Panc1 (cell line): Measurements from ENCODE around the gene SPATA18. TPM values are rescaled to one million over a fixed set of nuclear protein-coding genes. Genes with fewer than 3 reads are reported as not detected.

Experiments
- ATAC-seq: fragments of 200-7000 bp; cut with Tn5 transposase; 2 replicates; pipeline ENCODE4 v1.9.1; 2020; ENCODE audit warnings: mild to moderate bottlenecking, moderate library complexity
- BruUV-seq: library from RNA; stranded (reverse); fragments of 400-500 nt; replicated peaks from 2 replicates; lab custom pipeline; 2021; lab: Mats Ljungman, UMichigan
- CTCF ChIA-PET: fragments of 300-600 bp; sonication (Branson Sonifier 250); formaldehyde crosslinking; loops from one replicate; lab custom pipeline; 2022; ENCODE audit warnings: antibody characterized with exemption; lab: Charles Lee
- POLR2A ChIA-PET: fragments of 300-600 bp; sonication (Branson Sonifier 250); formaldehyde crosslinking; loops from one replicate; lab custom pipeline; 2022; ENCODE audit warnings: antibody characterized with exemption; lab: Charles Lee
- DNase-seq: peaks from one replicate; pipeline ENCODE4 v3.0.0-alpha.2; 2010; ENCODE audit warnings: low read depth, low spot score
- H3K27ac ChIP-seq: 2 replicates; pipeline ENCODE4 v1.5.1; 2011; ENCODE audit warnings: mild to moderate bottlenecking, low read length, inconsistent platforms
- H3K27me3 ChIP-seq: fragments of 200-500 bp; sonication (Bioruptor generic); 2 replicates; pipeline ENCODE4 v1.6.0; 2014; ENCODE audit warnings: low read length, inconsistent platforms; ENCODE audit not compliant: control insufficient read depth, insufficient read depth
- H3K36me3 ChIP-seq: fragments of 200-500 bp; sonication (Bioruptor generic); 2 replicates; pipeline ENCODE4 v1.5.1; 2014; ENCODE audit warnings: inconsistent platforms, mild to moderate bottlenecking, low read length, moderate library complexity; ENCODE audit not compliant: control insufficient read depth, insufficient read depth
- H3K4me1 ChIP-seq: 2 replicates; pipeline ENCODE4 v1.5.1; 2011; ENCODE audit warnings: inconsistent platforms, mild to moderate bottlenecking, low read length, moderate library complexity; ENCODE audit not compliant: control insufficient read depth, insufficient read depth
- H3K4me3 ChIP-seq, 2 experiments: 2 replicates each; pipeline ENCODE4 v1.5.1; 2011 to 2012; ENCODE audit warnings: low read depth in 2 of 2, low read length in 2 of 2, mild to moderate bottlenecking in 2 of 2, inconsistent platforms in 1 of 2, moderate library complexity in 1 of 2
- H3K9me3 ChIP-seq: fragments of 200-500 bp; sonication (Bioruptor generic); 2 replicates; pipeline ENCODE4 v1.5.1; 2014; ENCODE audit warnings: low read depth, mild to moderate bottlenecking, inconsistent platforms, low read length, moderate library complexity; ENCODE audit not compliant: control insufficient read depth, insufficient read depth
- POLR2AphosphoS5 ChIP-seq: IDR thresholded peaks from 2 replicates; pipeline ENCODE4 v1.6.1; 2012; ENCODE audit warnings: mild to moderate bottlenecking, low read depth, low read length, moderate library complexity
- SIN3A ChIP-seq: IDR thresholded peaks from 2 replicates; pipeline ENCODE4 v1.6.1; 2012; ENCODE audit warnings: low read depth, mild to moderate bottlenecking, low read length, moderate library complexity, borderline replicate concordance; ENCODE audit not compliant: insufficient read depth
- TCF7L2 ChIP-seq: IDR thresholded peaks from 2 replicates; pipeline ENCODE4 v1.6.1; 2011; ENCODE audit warnings: mild to moderate bottlenecking, low read depth, low read length, inconsistent platforms
- in situ Hi-C: cut with HindIII; loops from 2 replicates; pipeline ENCODE4 v1.10.0; 2016; ENCODE audit warnings: low sequenced_read_pairs, low pct_unique_long_range_greater_than_20kb
- intact Hi-C: fragments of 100-400 bp; cut with micrococcal nuclease; formaldehyde crosslinking; loops from one replicate; pipeline ENCODE4 v1.10.0; 2022; ENCODE audit not compliant: unreplicated experiment
- total RNA-seq: library from RNA; stranded (reverse); gene quantifications from one replicate; pipeline ENCODE4 v1.2.1, GENCODE V29; 2021; ENCODE audit not compliant: unreplicated experiment
- TF ChIP-seq, protein P1 (sequence below): fragments of 450-650 bp; IDR thresholded peaks from 2 replicates; pipeline ENCODE4 v1.5.1; 2017; ENCODE audit warnings: mild to moderate bottlenecking
- TF ChIP-seq, protein P2 (sequence below), 2 experiments: IDR thresholded peaks; 2 replicates each; pipeline ENCODE4 v1.6.1; 2011 to 2012; ENCODE audit warnings: low read depth in 2 of 2, control low read depth in 1 of 2, low read length in 1 of 2, mild to moderate bottlenecking in 1 of 2, moderate library complexity in 1 of 2; ENCODE audit not compliant: insufficient read depth in 1 of 2

SPATA18 gene
- total RNA-seq, 1 experiment from 2014 or later: 0.39 TPM

DNA sequence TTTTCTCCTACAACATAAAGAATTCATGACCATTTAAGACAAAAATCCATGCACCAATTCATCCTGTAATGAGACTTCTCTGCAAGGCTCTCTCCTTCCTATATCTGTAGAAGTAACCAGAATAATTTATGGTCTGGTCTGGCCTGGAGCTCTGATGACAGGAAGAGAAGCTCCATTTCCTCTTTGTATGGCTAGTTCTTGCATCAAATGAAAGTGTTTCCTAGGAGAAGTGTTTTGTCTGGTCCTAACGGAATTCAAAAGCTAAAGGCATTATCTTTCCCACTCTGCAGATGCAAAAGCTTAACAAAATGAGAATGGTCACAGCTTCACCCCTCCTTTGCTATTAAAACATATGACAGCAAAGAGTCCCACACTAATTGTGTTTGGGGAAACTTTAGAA is 55.1 kb downstream of the SPATA18 start:
- TF ChIP-seq, protein P1, sequence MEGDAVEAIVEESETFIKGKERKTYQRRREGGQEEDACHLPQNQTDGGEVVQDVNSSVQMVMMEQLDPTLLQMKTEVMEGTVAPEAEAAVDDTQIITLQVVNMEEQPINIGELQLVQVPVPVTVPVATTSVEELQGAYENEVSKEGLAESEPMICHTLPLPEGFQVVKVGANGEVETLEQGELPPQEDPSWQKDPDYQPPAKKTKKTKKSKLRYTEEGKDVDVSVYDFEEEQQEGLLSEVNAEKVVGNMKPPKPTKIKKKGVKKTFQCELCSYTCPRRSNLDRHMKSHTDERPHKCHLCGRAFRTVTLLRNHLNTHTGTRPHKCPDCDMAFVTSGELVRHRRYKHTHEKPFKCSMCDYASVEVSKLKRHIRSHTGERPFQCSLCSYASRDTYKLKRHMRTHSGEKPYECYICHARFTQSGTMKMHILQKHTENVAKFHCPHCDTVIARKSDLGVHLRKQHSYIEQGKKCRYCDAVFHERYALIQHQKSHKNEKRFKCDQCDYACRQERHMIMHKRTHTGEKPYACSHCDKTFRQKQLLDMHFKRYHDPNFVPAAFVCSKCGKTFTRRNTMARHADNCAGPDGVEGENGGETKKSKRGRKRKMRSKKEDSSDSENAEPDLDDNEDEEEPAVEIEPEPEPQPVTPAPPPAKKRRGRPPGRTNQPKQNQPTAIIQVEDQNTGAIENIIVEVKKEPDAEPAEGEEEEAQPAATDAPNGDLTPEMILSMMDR: no peak
- TF ChIP-seq POLR2AphosphoS5 (no peak), SIN3A (no peak)
- ATAC-seq: no peak
- in situ Hi-C loops: no loop called here
- Histone ChIP-seq H3K4me1 (no peaks in the 10 kb centered on the region), H3K36me3 (no peaks in the 10 kb centered on the region), H3K4me3 (no peak overlapping the region), H3K27ac (no peak overlapping the region), H3K9me3 (no peaks in the 10 kb centered on the region), H3K27me3 (no peaks in the 10 kb centered on the region)
- no peak for DNase-seq
- BruUV-seq: no TSS peak
- ChIA-PET CTCF (no interaction called here), POLR2A (no interaction called here)
- intact Hi-C loops: no loop called here

DNA sequence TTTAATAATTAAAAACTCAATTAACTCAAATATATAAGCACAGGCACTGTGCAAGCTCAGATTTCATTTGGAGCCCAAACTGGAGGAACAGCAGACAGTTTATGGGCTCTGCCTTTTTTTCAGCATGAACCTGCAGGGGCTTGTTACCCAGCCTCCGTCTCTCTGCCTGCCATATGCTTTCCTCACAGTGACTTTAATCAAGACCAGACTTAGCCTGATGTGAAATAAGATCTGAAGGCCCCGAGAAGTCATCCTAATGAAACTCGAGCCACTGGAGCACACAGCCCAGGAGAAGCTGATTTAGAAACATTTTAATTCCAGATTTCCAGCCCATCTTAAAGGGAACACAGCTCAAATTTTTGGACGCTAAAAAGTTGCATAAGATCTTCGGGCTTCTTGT is 55.6 kb downstream of the SPATA18 start:
- in situ Hi-C loops (no loop called here), intact Hi-C loops (no loop called here)
- Histone ChIP-seq H3K4me1 (no peaks in the 10 kb centered on the region), H3K27me3 (no peaks in the 10 kb centered on the region), H3K9me3 (no peaks in the 10 kb centered on the region), H3K4me3 (no peak overlapping the region), H3K27ac (no peak overlapping the region), H3K36me3 (no peaks in the 10 kb centered on the region)
- ChIA-PET CTCF (interaction anchor here (0.6 kb wide), 1 partner anchor 111 kb away, joined by 3 read pairs; no protein-coding TSS in a partner anchor), POLR2A (no interaction called here)
- ATAC-seq: no peak
- DNase-seq: no peak
- TF ChIP-seq, protein P2, sequence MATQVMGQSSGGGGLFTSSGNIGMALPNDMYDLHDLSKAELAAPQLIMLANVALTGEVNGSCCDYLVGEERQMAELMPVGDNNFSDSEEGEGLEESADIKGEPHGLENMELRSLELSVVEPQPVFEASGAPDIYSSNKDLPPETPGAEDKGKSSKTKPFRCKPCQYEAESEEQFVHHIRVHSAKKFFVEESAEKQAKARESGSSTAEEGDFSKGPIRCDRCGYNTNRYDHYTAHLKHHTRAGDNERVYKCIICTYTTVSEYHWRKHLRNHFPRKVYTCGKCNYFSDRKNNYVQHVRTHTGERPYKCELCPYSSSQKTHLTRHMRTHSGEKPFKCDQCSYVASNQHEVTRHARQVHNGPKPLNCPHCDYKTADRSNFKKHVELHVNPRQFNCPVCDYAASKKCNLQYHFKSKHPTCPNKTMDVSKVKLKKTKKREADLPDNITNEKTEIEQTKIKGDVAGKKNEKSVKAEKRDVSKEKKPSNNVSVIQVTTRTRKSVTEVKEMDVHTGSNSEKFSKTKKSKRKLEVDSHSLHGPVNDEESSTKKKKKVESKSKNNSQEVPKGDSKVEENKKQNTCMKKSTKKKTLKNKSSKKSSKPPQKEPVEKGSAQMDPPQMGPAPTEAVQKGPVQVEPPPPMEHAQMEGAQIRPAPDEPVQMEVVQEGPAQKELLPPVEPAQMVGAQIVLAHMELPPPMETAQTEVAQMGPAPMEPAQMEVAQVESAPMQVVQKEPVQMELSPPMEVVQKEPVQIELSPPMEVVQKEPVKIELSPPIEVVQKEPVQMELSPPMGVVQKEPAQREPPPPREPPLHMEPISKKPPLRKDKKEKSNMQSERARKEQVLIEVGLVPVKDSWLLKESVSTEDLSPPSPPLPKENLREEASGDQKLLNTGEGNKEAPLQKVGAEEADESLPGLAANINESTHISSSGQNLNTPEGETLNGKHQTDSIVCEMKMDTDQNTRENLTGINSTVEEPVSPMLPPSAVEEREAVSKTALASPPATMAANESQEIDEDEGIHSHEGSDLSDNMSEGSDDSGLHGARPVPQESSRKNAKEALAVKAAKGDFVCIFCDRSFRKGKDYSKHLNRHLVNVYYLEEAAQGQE (IDR thresholded peaks at IDR 0.05; ENCODE audit: insufficient read depth in 1 of 2, low read depth in 2 of 2, low read length in 1 of 2): no peak
- TF ChIP-seq, protein P1: no peak
- TF ChIP-seq SIN3A: no peak
- TF ChIP-seq TCF7L2: no peak
- no peak for TF ChIP-seq POLR2AphosphoS5
- BruUV-seq: no TSS peak
